Prostate gland (tissue), 2 donors: ENCODE results near the gene APOBEC3B.

Experiments
- CTCF ChIP-seq, 4 experiments: fragments of 200-600 bp in 2 of 4; fragments of 450-650 bp in 2 of 4; sonication (generic) in 2 of 4; IDR thresholded peaks; 1 replicate in 3 of 4; 2 replicates in 1 of 4; pipeline ENCODE4 v1.5.1; 2016 to 2019; ENCODE audit warnings: antibody characterized with exemption in 4 of 4, mild to moderate bottlenecking in 2 of 4, moderate library complexity in 2 of 4
- POLR2AphosphoS5 ChIP-seq: sonication (generic); formaldehyde crosslinking; IDR thresholded peaks from one replicate; pipeline ENCODE4 v1.6.1; 2017; ENCODE audit warnings: antibody characterized with exemption

GRCh38 chr22:38937541-38937940, 44.6 kb upstream of the APOBEC3B start:
- TF ChIP-seq CTCF (IDR thresholded peaks at IDR 0.05) (no peak), POLR2AphosphoS5 (no peak)
